Smooth muscle cell (in vitro differentiated cells): ENCODE measurements around the gene FAM149A. TPM values are rescaled to one million over a fixed set of nuclear protein-coding genes. Genes with fewer than 3 reads are reported as not detected.

Experiments used
- DNase-seq: peaks from one replicate; lab custom pipeline; 2025; ENCODE audit not compliant: unreplicated experiment; lab: John Stamatoyannopoulos, UW
- H2AFZ ChIP-seq: fragments of 200-600 bp; sonication (generic); 2 replicates; pipeline ENCODE4 v1.6.0; 2016; ENCODE audit warnings: antibody characterized with exemption, low read depth, mild to moderate bottlenecking
- H3F3A ChIP-seq: fragments of 200-600 bp; sonication (generic); 2 replicates; pipeline ENCODE4 v1.6.0; 2017; ENCODE audit warnings: antibody characterized with exemption, low read depth
- H3K27ac ChIP-seq: fragments of 200-600 bp; sonication (generic); 2 replicates; pipeline ENCODE4 v1.5.1; 2016; ENCODE audit warnings: low read depth, mild to moderate bottlenecking
- H3K27me3 ChIP-seq: fragments of 200-600 bp; sonication (generic); 2 replicates; pipeline ENCODE4 v1.6.1; 2016; ENCODE audit warnings: low read depth, mild to moderate bottlenecking
- H3K36me3 ChIP-seq: fragments of 200-600 bp; sonication (generic); 2 replicates; pipeline ENCODE4 v1.5.1; 2016; ENCODE audit warnings: low read depth
- H3K4me1 ChIP-seq: fragments of 200-600 bp; sonication (generic); 2 replicates; pipeline ENCODE4 v1.5.1; 2016; ENCODE audit warnings: low read depth
- H3K4me2 ChIP-seq: fragments of 200-600 bp; sonication (generic); 2 replicates; pipeline ENCODE4 v1.6.0; 2016; ENCODE audit warnings: mild to moderate bottlenecking
- H3K4me3 ChIP-seq: fragments of 200-600 bp; sonication (generic); 2 replicates; pipeline ENCODE4 v1.5.1; 2016; ENCODE audit warnings: mild to moderate bottlenecking
- H3K79me2 ChIP-seq: fragments of 200-600 bp; sonication (generic); 2 replicates; pipeline ENCODE4 v1.6.0; 2016; ENCODE audit warnings: low read depth, mild to moderate bottlenecking
- H3K9ac ChIP-seq: fragments of 200-600 bp; sonication (generic); 2 replicates; pipeline ENCODE4 v1.6.0; 2016; ENCODE audit warnings: low read depth
- H3K9me3 ChIP-seq: fragments of 200-600 bp; sonication (generic); replicated peaks from 2 replicates; pipeline ENCODE4 v1.5.1; 2016; ENCODE audit warnings: low read depth
- H4K20me1 ChIP-seq: fragments of 200-600 bp; sonication (generic); 2 replicates; pipeline ENCODE4 v1.6.0; 2016; ENCODE audit warnings: low read depth
- WGBS: methylation state at CpG from one replicate; pipeline ENCODE4 v1.1.7; 2016; ENCODE audit warnings: low lambda C conversion rate; 5-methylcytosine and 5-hydroxymethylcytosine counted together
- polyA plus RNA-seq: library from polyadenylated mRNA; unstranded; fragments of >200 nt; fragmentation: Nextera tagmentation; extraction: Ambion mirVana; gene quantifications from 2 replicates; pipeline ENCODE4 v1.2.1, GENCODE V29; 2016
- total RNA-seq: library from RNA; depleted of rRNA; stranded (reverse); fragments of >200 nt; gene quantifications from 2 replicates; pipeline ENCODE4 v1.2.3, GENCODE V29; 2014
- TF ChIP-seq, protein P1 (sequence below): fragments of 200-600 bp; sonication (generic); IDR thresholded peaks from 2 replicates; pipeline ENCODE4 v1.5.1; 2017; ENCODE audit warnings: borderline replicate concordance, mild to moderate bottlenecking, antibody characterized with exemption; ENCODE audit not compliant: insufficient read depth, poor library complexity, severe bottlenecking

The FAM149A gene
- total and polyA plus RNA-seq, 2 experiments from 2014 or later: 0.55 to 5.8 TPM

DNA sequence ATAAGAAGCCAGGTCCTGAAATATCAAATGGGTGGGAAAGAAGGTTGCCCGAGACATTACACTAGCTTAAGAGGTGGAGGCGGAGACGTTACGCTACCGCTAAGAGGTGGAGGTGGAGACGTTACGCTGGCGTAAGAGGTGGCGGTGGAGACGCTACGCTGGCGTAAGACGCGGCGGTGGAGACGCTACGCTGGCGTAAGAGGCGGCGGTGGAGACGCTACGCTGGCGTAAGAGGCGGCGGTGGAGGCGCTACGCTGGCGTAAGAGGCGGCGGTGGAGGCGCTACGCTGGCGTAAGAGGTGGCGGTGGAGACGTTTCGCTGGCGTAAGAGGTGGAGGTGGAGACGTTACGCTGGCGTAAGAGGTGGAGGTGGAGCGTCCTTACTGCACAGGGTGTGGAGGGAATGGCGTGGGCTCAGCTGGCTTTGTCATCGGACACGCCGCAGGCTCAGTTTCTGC is 99.6 kb downstream of the FAM149A start:
- WGBS: 86% methylated on average over 45 of the region's 45 CpGs
- H3F3A ChIP-seq: no peaks in the 10 kb centered on the region
- H3K36me3 ChIP-seq: no peaks in the 10 kb centered on the region
- H3K27me3 ChIP-seq: no peaks in the 10 kb centered on the region
- no peaks in the 10 kb centered on the region for H3K9me3 ChIP-seq
- H3K79me2 ChIP-seq: no peaks in the 10 kb centered on the region
- no peaks in the 10 kb centered on the region for H3K4me1 ChIP-seq
- DNase-seq: no peak
- H3K4me2 ChIP-seq: no peak overlapping the region
- no peak overlapping the region for H3K4me3 ChIP-seq
- TF ChIP-seq, protein P1, sequence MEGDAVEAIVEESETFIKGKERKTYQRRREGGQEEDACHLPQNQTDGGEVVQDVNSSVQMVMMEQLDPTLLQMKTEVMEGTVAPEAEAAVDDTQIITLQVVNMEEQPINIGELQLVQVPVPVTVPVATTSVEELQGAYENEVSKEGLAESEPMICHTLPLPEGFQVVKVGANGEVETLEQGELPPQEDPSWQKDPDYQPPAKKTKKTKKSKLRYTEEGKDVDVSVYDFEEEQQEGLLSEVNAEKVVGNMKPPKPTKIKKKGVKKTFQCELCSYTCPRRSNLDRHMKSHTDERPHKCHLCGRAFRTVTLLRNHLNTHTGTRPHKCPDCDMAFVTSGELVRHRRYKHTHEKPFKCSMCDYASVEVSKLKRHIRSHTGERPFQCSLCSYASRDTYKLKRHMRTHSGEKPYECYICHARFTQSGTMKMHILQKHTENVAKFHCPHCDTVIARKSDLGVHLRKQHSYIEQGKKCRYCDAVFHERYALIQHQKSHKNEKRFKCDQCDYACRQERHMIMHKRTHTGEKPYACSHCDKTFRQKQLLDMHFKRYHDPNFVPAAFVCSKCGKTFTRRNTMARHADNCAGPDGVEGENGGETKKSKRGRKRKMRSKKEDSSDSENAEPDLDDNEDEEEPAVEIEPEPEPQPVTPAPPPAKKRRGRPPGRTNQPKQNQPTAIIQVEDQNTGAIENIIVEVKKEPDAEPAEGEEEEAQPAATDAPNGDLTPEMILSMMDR: no peak
- no peak overlapping the region for H3K9ac ChIP-seq
- H2AFZ ChIP-seq: no peak overlapping the region
- H4K20me1 ChIP-seq: no peaks in the 10 kb centered on the region
- no peak overlapping the region for H3K27ac ChIP-seq

DNA sequence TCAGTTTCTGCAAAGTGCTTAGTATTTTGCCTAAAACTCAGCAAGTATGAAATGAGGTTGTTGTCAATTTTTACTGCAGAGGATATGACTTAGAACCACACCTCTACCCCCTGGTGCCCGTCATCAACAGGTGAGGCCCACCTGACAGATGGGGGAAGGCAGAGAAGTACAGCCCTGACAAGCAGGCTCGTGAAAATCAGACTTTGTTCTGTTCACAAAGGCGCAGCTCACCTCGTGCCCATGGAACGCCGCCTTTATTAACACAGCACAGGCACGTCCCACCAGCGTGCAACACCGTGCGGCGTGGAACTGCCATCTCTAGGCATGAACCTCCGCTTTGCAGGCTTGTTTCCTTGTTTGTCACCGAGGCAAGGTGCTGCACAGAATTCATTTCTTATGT is 100.2 kb downstream of the FAM149A start:
- WGBS: 97% methylated on average over 13 of the region's 13 CpGs
- H2AFZ ChIP-seq: no peak overlapping the region
- H3K27ac ChIP-seq: no peak overlapping the region
- no peak overlapping the region for H3K4me2 ChIP-seq
- H4K20me1 ChIP-seq: no peaks in the 10 kb centered on the region
- no peak overlapping the region for H3K9ac ChIP-seq
- H3K4me3 ChIP-seq: no peak overlapping the region
- H3K9me3 ChIP-seq: no peaks in the 10 kb centered on the region
- H3K36me3 ChIP-seq: no peaks in the 10 kb centered on the region
- no peaks in the 10 kb centered on the region for H3K4me1 ChIP-seq
- H3K79me2 ChIP-seq: no peaks in the 10 kb centered on the region
- no peaks in the 10 kb centered on the region for H3F3A ChIP-seq
- TF ChIP-seq, protein P1: no peak
- no peaks in the 10 kb centered on the region for H3K27me3 ChIP-seq
- DNase-seq: no peak

DNA sequence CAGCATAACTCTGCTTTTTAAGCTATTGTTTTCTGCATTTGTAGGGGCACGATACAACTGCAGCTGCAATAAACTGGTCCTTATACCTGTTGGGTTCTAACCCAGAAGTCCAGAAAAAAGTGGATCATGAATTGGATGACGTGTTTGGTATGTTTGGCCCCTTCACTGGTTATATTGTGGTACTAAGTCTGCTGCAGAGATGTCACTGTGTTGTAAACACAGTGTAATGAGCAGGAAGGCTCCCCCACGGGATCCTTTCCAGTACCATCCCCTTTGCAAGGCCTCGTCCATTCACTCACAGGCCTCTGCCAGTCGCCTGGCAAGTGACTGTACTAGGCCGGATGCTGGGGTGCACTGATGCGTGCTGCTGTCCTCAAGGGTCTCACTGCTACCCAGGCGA is 100.7 kb downstream of the FAM149A start:
- H3K27me3 ChIP-seq: no peaks in the 10 kb centered on the region
- H3K4me1 ChIP-seq: no peaks in the 10 kb centered on the region
- no peak overlapping the region for H3K4me3 ChIP-seq
- no peaks in the 10 kb centered on the region for H3K9me3 ChIP-seq
- no peaks in the 10 kb centered on the region for H3K36me3 ChIP-seq
- H2AFZ ChIP-seq: no peak overlapping the region
- WGBS: 87% methylated on average over 8 of the region's 8 CpGs
- TF ChIP-seq, protein P1: no peak
- no peaks in the 10 kb centered on the region for H4K20me1 ChIP-seq
- H3K27ac ChIP-seq: no peak overlapping the region
- H3K79me2 ChIP-seq: no peaks in the 10 kb centered on the region
- H3K4me2 ChIP-seq: no peak overlapping the region
- no peaks in the 10 kb centered on the region for H3F3A ChIP-seq
- H3K9ac ChIP-seq: no peak overlapping the region
- DNase-seq: no peak

- no peak for DNase-seq
- WGBS: 80% methylated on average over 8 of the region's 8 CpGs
- peaks cover 5% of the 10 kb centered on the region for H3K27me3 ChIP-seq
Measured at GRCh38 chr4:186216465-186217024, 112.0 kb downstream of the FAM149A start.

More at GRCh38 chr4:186216465-186217024, 112.0 kb downstream of the FAM149A start:
- H3K27ac ChIP-seq: no peak overlapping the region
- no peak overlapping the region for H2AFZ ChIP-seq
- H3K9me3 ChIP-seq: no peaks in the 10 kb centered on the region
- H3K4me2 ChIP-seq: no peak overlapping the region
- no peaks in the 10 kb centered on the region for H3K79me2 ChIP-seq
- H3K36me3 ChIP-seq: no peaks in the 10 kb centered on the region
- H3K9ac ChIP-seq: no peak overlapping the region
- TF ChIP-seq, protein P1: no peak
- H4K20me1 ChIP-seq: no peaks in the 10 kb centered on the region
- no peak overlapping the region for H3K4me3 ChIP-seq
- no peaks in the 10 kb centered on the region for H3F3A ChIP-seq
- no peaks in the 10 kb centered on the region for H3K4me1 ChIP-seq
